Activated T-cell treated with anti-CD3 and anti-CD28 coated beads for 48 hours (primary cell): ENCODE measurements around the gene TNK1.

ENCODE experiments used
- DNase-seq: peaks from one replicate; pipeline ENCODE4 v3.0.0-alpha.2; 2020; ENCODE audit warnings: low read depth

Gene TNK1

DNA sequence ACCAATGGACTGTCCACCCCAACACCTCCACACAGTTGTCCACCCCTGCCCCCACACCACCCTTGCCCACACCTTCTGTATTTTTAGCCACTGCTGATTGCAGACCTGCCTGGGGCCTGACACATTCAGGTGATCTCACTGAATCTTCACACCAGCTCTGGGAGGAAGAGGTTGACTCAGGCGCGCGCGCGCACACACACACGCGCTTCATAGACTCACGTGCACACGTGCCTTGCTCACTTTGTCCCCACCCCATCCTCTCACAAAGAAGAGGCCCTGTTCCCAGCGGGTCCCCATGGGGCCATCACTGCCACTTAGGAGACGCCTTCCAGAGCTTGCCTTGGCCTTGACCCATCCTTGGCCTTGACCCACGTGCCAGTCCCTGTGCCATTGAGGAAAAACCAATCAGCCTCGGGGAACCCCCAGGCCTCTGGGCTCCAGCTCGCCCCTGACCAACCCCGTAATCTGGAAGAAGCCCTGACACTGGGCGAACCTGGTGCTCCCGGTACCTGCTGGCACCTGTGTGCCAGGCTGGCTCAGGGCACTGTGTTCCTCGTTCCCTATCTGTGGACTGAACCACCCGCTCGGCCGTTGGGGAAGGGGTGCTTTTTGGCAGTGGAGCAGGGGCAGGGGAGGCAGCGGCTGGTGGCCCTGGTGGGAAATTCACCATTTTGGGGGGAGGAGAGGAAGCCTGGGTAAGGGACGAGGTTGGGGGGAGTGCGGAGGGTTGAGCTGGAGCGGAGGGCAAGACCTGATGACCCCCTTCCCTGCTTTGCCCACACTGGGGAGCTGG lies 29.9 kb downstream of the TNK1 start:
- DNase-seq, result no peak

DNA sequence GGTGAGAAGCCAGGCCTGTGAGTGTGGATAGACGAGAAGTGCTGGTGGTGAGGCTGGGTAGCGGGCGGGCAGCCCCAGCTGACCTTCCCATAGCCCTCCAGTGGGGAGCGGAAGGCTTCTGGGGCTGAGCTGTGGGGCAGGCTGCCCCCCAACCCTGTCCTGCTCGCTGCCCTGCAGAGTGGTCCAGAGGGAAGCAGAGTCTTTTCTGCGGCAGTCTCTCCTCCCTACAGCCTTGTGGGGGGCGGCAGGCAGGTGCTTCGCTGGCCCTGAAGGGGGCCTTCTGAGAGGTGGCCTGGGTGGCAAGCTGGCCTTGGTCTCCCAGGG lies 30.5 kb downstream of the TNK1 start:
- no peak for DNase-seq

GRCh38 chr17:7413346-7413985 lies 32.6 kb downstream of the TNK1 start:
- no peak for DNase-seq

DNA sequence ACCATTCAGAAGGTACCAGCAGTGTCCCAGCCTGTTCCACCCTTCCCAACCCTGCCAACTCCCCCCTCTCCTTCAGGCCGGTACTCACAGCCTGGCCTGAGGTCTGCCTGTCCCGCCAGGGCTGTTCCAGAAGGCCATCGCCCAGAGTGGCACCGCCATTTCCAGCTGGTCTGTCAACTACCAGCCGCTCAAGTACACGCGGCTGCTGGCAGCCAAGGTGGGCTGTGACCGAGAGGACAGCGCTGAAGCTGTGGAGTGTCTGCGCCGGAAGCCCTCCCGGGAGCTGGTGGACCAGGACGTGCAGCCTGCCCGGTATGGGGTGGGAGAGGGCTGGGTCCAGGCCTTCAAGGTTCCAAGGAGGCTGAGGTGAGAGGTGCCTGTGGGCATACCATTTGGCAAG lies 33.9 kb downstream of the TNK1 start:
- DNase-seq, result no peak

DNA sequence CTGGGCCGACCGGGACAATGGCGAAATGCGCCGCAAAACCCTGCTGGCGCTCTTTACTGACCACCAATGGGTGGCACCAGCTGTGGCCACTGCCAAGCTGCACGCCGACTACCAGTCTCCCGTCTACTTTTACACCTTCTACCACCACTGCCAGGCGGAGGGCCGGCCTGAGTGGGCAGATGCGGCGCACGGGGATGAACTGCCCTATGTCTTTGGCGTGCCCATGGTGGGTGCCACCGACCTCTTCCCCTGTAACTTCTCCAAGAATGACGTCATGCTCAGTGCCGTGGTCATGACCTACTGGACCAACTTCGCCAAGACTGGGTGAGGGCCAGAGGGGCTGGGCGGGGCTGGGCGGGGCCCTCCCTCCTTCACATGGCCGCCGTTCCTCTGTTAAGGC lies 34.9 kb downstream of the TNK1 start:
- DNase-seq, result no peak

GRCh38 chr17:7416323-7416722 lies 35.4 kb downstream of the TNK1 start:
- DNase-seq, result no peak

GRCh38 chr17:7417056-7417655 lies 36.3 kb downstream of the TNK1 start:
- DNase-seq, result no peak

GRCh38 chr17:7418472-7419152 lies 37.7 kb downstream of the TNK1 start:
- DNase-seq, result no peak

- no peak for DNase-seq
These were observed 39.1 kb downstream of the TNK1 start, which contains the start of gene SPEM1 for GRCh38 chr17:7419819-7420610. Gene SPEM1, plus strand, starts transcription at chr17:7420324. Its CDS starts 61 bp downstream, at chr17:7420385.

GRCh38 chr17:7421186-7421585 lies 40.3 kb downstream of the TNK1 start:
- no peak for DNase-seq

DNA sequence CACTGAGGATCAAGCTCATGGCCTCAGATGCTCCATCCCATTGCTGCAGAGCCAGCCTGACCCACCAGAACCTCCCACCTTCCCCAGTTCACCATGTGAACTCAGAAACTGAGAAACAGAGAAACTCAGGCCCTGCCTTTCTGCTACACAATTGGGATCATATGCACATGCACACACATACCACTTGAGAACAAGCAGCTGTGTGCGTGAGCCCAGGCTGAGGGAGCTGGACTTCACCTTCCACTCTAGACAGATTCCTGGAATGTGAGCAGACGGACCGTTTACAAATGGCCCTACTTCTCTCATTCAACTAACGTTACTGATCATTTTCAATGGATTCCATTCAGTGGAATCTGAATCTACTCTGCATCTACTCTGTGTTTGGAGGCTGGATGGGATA lies 42.8 kb downstream of the TNK1 start:
- no peak for DNase-seq

DNA sequence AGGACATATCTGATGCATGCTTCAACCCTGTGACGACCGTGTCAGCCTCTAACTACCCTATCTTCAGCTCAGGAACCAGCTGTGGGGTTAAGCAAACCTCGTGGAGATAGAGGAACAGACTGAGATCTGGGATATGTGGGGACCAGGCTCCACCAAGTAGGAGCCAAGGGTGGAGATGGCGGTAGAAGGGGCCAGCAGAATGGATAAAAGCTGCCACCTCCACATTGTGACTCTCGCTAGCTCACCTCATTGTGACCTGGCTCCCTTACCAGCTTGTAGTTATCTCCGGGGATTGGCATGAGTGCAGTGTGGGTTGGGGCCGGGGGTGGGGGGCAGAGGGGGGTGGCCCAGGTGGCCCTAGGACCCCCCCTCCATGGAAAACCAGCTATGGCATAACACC lies 44.4 kb downstream of the TNK1 start, which contains the start of gene SPEM2:
Gene SPEM2 (plus strand): TSS at position 301 of the 400 bp plus-strand sequence. CDS start 73 bp downstream, at position 374.
- no peak for DNase-seq

DNA sequence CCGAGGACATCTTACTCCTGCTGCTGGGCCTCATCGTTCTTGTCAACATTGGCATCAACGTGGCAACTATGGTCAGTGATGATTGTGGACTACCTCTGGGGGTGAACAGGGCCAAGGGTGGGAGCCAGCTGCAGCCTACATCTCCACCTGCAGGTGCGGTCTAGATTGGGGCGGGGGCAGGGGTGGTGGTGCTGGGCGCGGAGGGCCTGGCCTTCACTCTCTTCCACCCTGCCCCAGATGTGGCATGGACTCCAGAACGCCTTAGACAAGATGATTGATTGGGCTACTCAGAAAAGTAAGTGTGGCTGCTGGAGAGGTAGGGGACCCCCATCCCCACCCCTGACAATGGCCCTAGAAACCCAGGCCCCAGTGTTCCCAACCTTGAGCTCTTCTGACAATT lies 44.9 kb downstream of the TNK1 start:
- no peak for DNase-seq

DNA sequence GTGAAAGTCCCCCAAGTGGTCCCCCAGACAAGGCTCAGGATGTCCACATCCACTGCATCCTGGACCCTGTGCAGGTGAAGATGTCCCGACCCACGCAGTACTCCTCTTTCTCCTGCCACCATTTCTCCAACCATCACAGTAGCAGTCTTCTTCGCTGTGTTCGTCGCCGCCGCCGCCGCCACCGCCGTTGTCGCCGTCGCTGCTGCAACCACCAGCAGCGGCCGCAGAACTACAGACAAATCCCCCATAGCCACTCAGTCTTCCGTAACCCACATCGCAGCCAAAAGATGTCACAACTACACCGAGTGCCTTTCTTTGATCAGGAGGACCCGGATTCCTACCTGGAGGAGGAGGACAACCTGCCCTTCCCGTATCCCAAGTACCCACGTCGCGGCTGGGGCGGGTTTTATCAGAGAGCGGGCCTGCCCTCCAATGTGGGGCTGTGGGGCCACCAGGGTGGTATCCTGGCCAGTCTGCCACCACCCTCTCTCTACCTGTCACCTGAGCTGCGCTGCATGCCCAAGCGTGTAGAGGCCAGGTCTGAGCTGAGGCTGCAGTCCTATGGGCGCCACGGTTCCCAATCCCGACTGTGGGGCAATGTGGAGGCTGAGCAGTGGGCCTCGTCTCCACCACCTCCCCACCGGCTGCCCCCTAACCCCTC lies 45.4 kb downstream of the TNK1 start:
- DNase-seq, result no peak

DNA sequence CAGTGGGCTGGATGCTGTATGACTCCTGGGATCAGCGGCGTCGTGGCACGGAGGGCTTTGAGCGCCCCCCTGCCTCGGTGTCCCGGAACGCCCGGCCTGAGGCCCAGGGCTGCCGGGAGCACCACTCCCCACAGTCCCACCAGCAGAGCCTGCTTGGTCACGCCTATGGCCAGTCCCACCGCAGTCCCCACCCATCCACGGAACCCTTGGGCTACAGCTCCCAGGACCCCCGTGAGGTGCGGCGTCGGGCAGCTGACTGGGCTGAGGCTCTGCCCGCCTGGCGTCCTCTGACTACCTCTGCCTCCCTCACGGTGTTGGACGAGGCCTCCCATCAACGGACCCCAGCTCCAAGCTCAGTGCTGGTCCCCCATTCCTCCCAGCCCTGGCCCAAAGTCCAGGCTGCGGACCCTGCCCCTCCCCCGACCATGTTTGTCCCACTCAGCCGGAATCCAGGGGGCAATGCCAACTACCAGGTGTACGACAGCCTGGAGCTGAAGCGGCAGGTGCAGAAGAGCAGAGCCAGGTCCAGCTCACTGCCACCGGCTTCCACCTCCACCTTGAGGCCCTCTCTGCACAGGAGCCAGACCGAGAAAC lies 46.1 kb downstream of the TNK1 start:
- no peak for DNase-seq

- no peak for DNase-seq
These were observed 46.7 kb downstream of the TNK1 start for GRCh38 chr17:7427549-7427948.

GRCh38 chr17:7428557-7428956 lies 47.7 kb downstream of the TNK1 start, which contains the start of gene SPEM3:
Gene SPEM3, plus strand, starts transcription at chr17:7428857. Its CDS starts 46 bp downstream, at chr17:7428903.
- no peak for DNase-seq

DNA sequence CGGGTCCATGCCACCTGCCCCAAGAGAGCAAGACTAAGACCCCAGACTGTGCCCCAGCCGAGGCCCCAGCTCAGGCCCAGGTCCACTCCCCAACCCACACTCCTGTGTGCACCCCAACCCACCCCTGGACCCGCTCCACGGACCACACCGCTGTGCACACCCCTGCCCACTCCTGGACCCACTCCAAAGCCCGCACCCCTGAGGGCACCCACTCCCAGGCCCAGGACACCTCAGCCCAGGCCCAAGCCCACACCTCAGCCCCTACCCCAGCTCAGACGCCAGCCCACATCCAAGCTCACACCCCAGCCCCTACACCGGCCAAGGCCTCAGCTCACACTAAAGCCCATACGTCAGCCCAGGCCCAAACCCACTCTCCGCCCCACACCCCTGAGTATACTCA lies 48.8 kb downstream of the TNK1 start:
- DNase-seq, result no peak

DNA sequence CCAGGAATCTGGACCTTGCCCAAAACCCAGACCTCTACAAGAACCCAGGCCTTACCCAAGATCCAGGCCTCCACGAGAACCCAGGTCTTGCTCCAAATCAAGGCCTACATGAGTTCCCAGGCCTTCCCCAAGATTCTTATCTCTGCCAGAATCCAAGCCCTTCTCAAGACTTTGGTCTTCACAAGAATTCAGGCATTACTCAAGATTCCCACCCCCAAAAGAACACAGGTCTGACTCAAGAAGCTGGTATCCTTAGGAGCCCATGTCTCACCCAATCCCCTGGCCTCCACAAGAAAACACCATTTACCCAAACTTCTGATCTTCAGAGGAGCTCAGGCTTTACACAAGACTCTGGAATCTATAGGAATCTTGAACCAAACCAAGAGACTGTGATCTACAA lies 50.3 kb downstream of the TNK1 start:
- DNase-seq, result no peak

DNA sequence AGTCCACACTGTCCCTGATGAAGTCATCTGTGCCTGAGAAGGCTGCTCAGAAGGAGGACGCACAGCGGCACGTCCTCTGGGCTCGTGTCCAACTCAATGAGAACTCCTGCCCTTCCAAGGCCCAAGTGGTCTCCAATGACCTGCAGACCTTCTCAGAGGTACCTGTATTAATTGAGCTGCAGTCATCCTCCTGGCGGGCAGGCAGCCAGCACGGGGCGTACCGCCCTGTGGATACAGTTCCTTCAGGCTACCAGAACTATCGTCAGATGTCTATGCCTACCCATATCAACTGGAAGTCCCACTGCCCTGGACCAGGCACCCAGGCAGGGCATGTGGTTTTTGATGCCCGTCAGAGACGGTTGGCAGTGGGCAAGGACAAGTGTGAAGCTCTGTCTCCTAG lies 51.4 kb downstream of the TNK1 start:
- DNase-seq, result no peak
